ENCODE data around the gene IPO9. TPM values are rescaled to one million over a fixed set of nuclear protein-coding genes. Genes with fewer than 3 reads are reported as not detected.

The IPO9 gene
- total and polyA plus RNA-seq, 2 of the 4 experiments (the other 2 are of a cell fraction) = 14.0 to 23.4 TPM

DNA sequence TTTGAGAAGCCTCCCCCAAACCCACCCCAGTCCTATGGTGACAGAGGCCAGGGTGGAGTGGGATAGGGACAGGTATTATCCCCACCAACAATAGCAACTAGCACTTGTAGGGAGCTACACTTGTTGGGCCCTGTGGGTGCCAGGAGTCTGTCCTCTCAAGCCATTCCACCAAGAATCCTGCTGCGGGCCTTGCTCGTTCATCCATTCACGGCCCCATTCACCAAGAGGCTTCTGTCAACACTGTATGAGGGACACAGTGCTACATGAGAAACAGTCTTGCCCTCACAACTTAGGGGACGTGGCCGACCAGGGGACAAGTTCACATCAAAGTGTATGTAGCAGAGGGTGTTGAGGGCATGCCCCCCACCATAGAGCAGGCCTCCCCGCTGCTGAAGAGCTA, 78.7 kb downstream of the IPO9 start:
- Histone ChIP-seq H4K5ac (ENCODE audit: low read depth, low read length) (no peak overlapping the region), H3K36me3 (ENCODE audit: control insufficient read depth, insufficient read depth, low read length) (peaks cover 19% of the 10 kb centered on the region), H2BK20ac (ENCODE audit: low read depth, low read length) (peak overlapping the region; percentile 22; the same call in 1 of the 2 replicates), H3K4ac (ENCODE audit: low read depth, low read length) (peak overlapping the region; percentile 100), H3K4me1 (ENCODE audit: control insufficient read depth, insufficient read depth, low read length) (peaks cover 33% of the 10 kb centered on the region), H2BK15ac (ENCODE audit: low read depth, low read length) (0 out of 3 replicates have a peak overlapping the region, but pooled peaks have one; percentile 20), H2BK120ac (ENCODE audit: low read depth, low read length) (no peak overlapping the region), H3K4me3 (ENCODE audit: insufficient read depth, low read depth, low read length) (no peak overlapping the region), H3K9me3 (ENCODE audit: control insufficient read depth, insufficient read depth, low read length) (no peaks in the 10 kb centered on the region), H3K9me1 (ENCODE audit: insufficient read depth, low read length) (peaks cover 45% of the 10 kb centered on the region), H3K9ac (ENCODE audit: low read depth, low read length) (no peak overlapping the region), H3K27me3 (ENCODE audit: control insufficient read depth, insufficient read depth, low read length) (no peaks in the 10 kb centered on the region), H3K18ac (ENCODE audit: low read depth, low read length) (no peak overlapping the region), H2AK5ac (ENCODE audit: low read depth, low read length) (peak overlapping the region; percentile 15), H2BK5ac (ENCODE audit: low read depth, low read length, poor library complexity, severe bottlenecking) (no peak overlapping the region), H4K20me1 (ENCODE audit: insufficient read depth, low read length) (no peaks in the 10 kb centered on the region), H2AFZ (replicated peaks; ENCODE audit: low read length, poor library complexity) (no peak overlapping the region), H3K14ac (replicated peaks; ENCODE audit: low read depth, low read length) (no peak overlapping the region; the same call in 1 of the 2 replicates), H4K91ac (ENCODE audit: insufficient read depth, low read depth, low read length) (peak overlapping the region; percentile 24; the same call in 1 of the 2 replicates), H3K79me1 (ENCODE audit: low read depth in 1 of 2, low read length in 2 of 2) (peaks cover 14 to 81% of the 10 kb centered on the region in 2 experiments), H3K27ac (ENCODE audit: insufficient read depth, low read length) (no peak overlapping the region), H4K8ac (ENCODE audit: low read depth in 2 of 2, low read length in 2 of 2) (no peak overlapping the region; a peak in 1 of 4 replicates), H3K23ac (ENCODE audit: low read depth, low read length) (peak overlapping the region; percentile 46; the same call in 1 of the 2 replicates), H3K56ac (ENCODE audit: extremely low read depth, insufficient read depth, low read length) (no peak overlapping the region), H3K4me2 (ENCODE audit: low read depth, low read length) (no peak overlapping the region), H2AK9ac (replicated peaks; ENCODE audit: low read depth, low read length, poor library complexity) (peak overlapping the region; percentile 60)
- TF ChIP-seq MAZ (IDR thresholded peaks at IDR 0.05; ENCODE audit: borderline replicate concordance, low read depth, low read length) (no peak), RAD21 (IDR thresholded peaks at IDR 0.05; ENCODE audit: low read length) (no peak), MAFK (IDR thresholded peaks at IDR 0.05; ENCODE audit: low read depth, low read length) (no peak), CHD1 (IDR thresholded peaks at IDR 0.05; ENCODE audit: low read depth, low read length) (no peak), ELK1 (IDR thresholded peaks at IDR 0.05; ENCODE audit: borderline replicate concordance, low read depth, low read length) (no peak), SMC3 (IDR thresholded peaks at IDR 0.05; ENCODE audit: low read depth, low read length) (no peak), RCOR1 (IDR thresholded peaks at IDR 0.05; ENCODE audit: insufficient replicate concordance, low read length) (no peak), CEBPB (IDR thresholded peaks at IDR 0.05; ENCODE audit: low read depth, low read length) (no peak), MXI1 (IDR thresholded peaks at IDR 0.05; ENCODE audit: borderline replicate concordance, low read depth, low read length) (no peak), BHLHE40 (IDR thresholded peaks at IDR 0.05; ENCODE audit: low read depth, low read length) (no peak), RFX5 (IDR thresholded peaks at IDR 0.05; ENCODE audit: low read depth, low read length) (no peak), FOS (IDR thresholded peaks at IDR 0.05; ENCODE audit: low read depth, low read length) (no peak), POLR2A (IDR thresholded peaks at IDR 0.05; ENCODE audit: low read depth, low read length) (no peak), NFE2L2 (IDR thresholded peaks at IDR 0.05; ENCODE audit: low read depth, low read length) (no peak), CTCF (conservative IDR thresholded peaks at IDR 0.05; ENCODE audit: low read depth, low read length) (no peak)
- TF ChIP-seq, protein P1, sequence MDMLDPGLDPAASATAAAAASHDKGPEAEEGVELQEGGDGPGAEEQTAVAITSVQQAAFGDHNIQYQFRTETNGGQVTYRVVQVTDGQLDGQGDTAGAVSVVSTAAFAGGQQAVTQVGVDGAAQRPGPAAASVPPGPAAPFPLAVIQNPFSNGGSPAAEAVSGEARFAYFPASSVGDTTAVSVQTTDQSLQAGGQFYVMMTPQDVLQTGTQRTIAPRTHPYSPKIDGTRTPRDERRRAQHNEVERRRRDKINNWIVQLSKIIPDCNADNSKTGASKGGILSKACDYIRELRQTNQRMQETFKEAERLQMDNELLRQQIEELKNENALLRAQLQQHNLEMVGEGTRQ (IDR thresholded peaks at IDR 0.05; ENCODE audit: low read depth, low read length) = no peak
- no TSS peak for BruUV-seq (replicated peaks)
- ChIA-PET CTCF (interaction anchor here (0.7 kb wide), 1 partner anchor 12 kb away, joined by 4 read pairs; no protein-coding TSS in a partner anchor), POLR2A (ENCODE audit: unreplicated experiment) (interaction anchor here (1.1 kb wide), 1 partner anchor 38 kb away, joined by 3 read pairs; no protein-coding TSS in a partner anchor)
- no CpG with 5 or more reads among the region's 6 CpGs for WGBS, 2 experiments (ENCODE audit: extremely low coverage in 2 of 2, insufficient read length in 1 of 2)
- ATAC-seq (ENCODE audit: low read depth) (no peak), DNase-seq (no peak)
- dilution Hi-C loops (cut with HindIII; ENCODE audit: low sequenced_read_pairs, unreplicated experiment) = no loop called here
- in situ Hi-C loops (cut with MboI; ENCODE audit: low sequenced_read_pairs) = no loop called here
- intact Hi-C loops (cut with micrococcal nuclease) = no loop called here
